Measurements from ENCODE around the gene NOSTRIN.
"Not testable (repeated sequence)": the region's sequence is repeated elsewhere in the genome, so short reads cannot be mapped to it uniquely, and the experiment has no call there.

Gene NOSTRIN

DNA sequence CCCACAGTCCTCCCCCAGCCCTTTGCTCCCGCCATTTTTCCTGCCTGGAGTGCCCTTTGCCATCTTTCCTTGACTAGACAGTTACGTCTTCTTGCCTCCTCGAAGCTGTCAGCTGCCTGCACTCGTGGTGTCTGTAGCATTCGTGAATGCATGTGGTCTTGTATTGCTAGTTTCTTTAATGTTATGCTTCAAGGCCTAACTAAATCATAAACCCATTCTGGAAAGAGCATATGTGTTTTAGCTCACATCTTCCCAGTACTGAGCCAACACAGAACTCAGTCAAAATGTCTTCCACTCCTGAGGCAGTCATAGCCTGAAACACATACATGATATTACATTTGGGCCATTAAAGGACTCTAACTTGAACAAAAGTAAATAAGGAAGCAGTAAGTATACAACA is 52.2 kb downstream of the NOSTRIN start:
- TF ChIP-seq MAX (IDR thresholded peaks at IDR 0.05; ENCODE audit: low read depth, low read length) (no peak), POLR2A (IDR thresholded peaks at IDR 0.05; ENCODE audit: extremely low read depth, insufficient read length) (no peak), CTCF (IDR thresholded peaks at IDR 0.05; ENCODE audit: low read depth, low read length) (no peak), MYC (IDR thresholded peaks at IDR 0.05; ENCODE audit: low read depth, low read length) (no peak)
- DNase-seq (ENCODE audit: low read depth) = no peak
- no peak overlapping the region for H3K4me3 ChIP-seq (ENCODE audit: low read depth, low read length)

GRCh38 chr2:168855601-168856000 is 53.2 kb downstream of the NOSTRIN start:
- no peak overlapping the region for H3K4me3 ChIP-seq (ENCODE audit: low read depth, low read length)
- TF ChIP-seq CTCF (IDR thresholded peaks at IDR 0.05; ENCODE audit: low read depth, low read length) (no peak), MYC (IDR thresholded peaks at IDR 0.05; ENCODE audit: low read depth, low read length) (no peak), POLR2A (IDR thresholded peaks at IDR 0.05; ENCODE audit: extremely low read depth, insufficient read length) (no peak), MAX (IDR thresholded peaks at IDR 0.05; ENCODE audit: low read depth, low read length) (no peak)
- DNase-seq (ENCODE audit: low read depth) = no peak

DNA sequence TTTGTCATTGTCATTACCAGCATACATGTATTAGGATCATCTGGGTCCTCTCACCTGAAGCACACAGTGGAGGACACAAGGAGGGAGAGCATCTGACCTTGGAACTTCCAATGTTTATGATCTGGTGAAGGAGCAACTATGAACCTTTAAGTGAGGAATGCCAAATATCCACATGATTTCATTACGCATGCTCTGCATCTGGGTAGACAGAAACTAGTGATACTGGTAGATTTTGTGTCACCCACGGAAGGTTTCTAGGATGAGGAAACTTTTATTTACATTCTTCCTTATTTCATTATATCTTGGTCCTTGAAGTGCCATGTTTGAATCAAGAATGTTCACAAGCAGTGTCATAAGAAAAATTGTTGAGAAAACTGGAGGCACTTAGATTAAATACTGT is 55.7 kb downstream of the NOSTRIN start:
- no peak overlapping the region for H3K4me3 ChIP-seq (ENCODE audit: low read depth, low read length)
- no peak for DNase-seq (ENCODE audit: low read depth)
- TF ChIP-seq CTCF (IDR thresholded peaks at IDR 0.05; ENCODE audit: low read depth, low read length) (no peak), MYC (IDR thresholded peaks at IDR 0.05; ENCODE audit: low read depth, low read length) (no peak), POLR2A (IDR thresholded peaks at IDR 0.05; ENCODE audit: extremely low read depth, insufficient read length) (no peak), MAX (IDR thresholded peaks at IDR 0.05; ENCODE audit: low read depth, low read length) (no peak)

DNA sequence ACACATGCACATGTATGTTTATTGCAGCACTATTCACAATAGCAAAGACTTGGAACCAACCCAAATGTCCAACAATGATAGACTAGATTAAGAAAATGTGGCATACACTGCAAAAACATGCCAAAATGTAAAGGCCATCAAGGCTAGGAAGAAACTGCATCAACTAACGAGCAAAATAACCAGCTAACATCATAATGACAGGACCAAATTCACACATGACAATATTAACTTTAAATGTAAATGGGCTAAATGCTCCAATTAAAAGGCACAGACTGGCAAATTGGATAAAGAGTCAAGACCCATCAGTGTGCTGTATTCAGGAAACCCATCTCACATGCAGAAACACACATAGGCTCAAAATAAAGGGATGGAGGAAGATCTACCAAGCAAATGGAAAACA is 64.7 kb downstream of the NOSTRIN start:
- not testable (repeated sequence) for DNase-seq (ENCODE audit: low read depth); H3K4me3 ChIP-seq (ENCODE audit: low read depth, low read length)

- H3K4me3 ChIP-seq (ENCODE audit: low read depth, low read length) = not testable (repeated sequence)
Observed at GRCh38 chr2:168870369-168870768, 67.9 kb downstream of the NOSTRIN start.

DNA sequence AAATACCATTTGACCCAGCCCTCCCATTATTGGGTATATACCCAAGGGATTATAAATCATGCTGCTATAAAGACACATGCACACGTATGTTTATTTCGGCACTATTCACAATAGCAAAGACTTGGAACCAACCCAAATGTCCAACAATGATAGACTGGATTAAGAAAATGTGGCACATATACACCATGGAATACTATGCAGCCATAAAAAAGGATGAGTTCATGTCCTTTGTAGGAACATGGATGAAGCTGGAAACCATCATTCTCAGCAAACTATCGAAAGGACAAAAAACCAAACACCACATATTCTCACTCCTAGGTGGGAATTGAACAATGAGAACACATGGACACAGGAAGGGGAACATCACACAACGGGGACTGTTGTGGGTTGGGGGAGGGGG is 68.4 kb downstream of the NOSTRIN start:
- not testable (repeated sequence) for H3K4me3 ChIP-seq (ENCODE audit: low read depth, low read length); DNase-seq (ENCODE audit: low read depth)

More at GRCh38 chr2:168870369-168870768, 67.9 kb downstream of the NOSTRIN start:
- not testable (repeated sequence) for DNase-seq (ENCODE audit: low read depth)

- H3K4me3 ChIP-seq (ENCODE audit: low read depth, low read length) = no peak overlapping the region
- no peak for TF ChIP-seq POLR2A (IDR thresholded peaks at IDR 0.05; ENCODE audit: extremely low read depth, insufficient read length)
- TF ChIP-seq CTCF (IDR thresholded peaks at IDR 0.05; ENCODE audit: low read depth, low read length) = no peak
- no peak for TF ChIP-seq MAX (IDR thresholded peaks at IDR 0.05; ENCODE audit: low read depth, low read length)
- TF ChIP-seq MYC (IDR thresholded peaks at IDR 0.05; ENCODE audit: low read depth, low read length) = no peak
- DNase-seq (ENCODE audit: low read depth) = no peak
Observed at GRCh38 chr2:168874368-168875054, 72.1 kb downstream of the NOSTRIN start.

DNA sequence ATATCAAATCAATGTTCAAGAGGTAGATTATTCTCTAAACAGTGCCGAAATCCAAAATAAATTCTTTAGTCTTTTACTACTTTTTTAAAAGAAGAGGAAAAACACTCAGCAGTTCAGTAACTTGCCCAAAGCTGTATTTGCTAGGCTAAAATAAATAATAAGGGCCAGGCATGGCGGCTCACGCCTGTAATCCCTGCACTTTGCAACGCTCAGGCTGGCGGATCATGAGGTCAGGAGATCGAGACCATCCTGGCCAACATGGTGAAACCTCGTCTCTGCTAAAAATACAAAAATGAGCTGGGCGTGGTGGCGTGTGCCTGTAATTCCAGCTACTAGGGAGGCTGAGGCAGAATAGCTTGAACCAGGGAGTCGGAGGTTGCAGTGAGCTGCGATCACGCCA is 79.7 kb downstream of the NOSTRIN start:
- DNase-seq (ENCODE audit: low read depth); H3K4me3 ChIP-seq (ENCODE audit: low read depth, low read length): not testable (repeated sequence)
